Measurements from ENCODE around the gene ATP13A1. TPM values are rescaled to one million over a fixed set of nuclear protein-coding genes. Genes with fewer than 3 reads are reported as not detected.

Gene ATP13A1
- total RNA-seq, 5 donors from 2014 or later (not counting 1 experiment from before 2014, with no cell fraction given): 80.4 to 170 (median 156) TPM

GRCh38 chr19:19643158-19644053 is 20.1 kb downstream of the ATP13A1 start, which contains the start of gene GMIP:
TSS of gene GMIP (minus strand) at chr19:19643657. CDS start at chr19:19643529, 128 bp downstream.
- H3K36me3 Mint-ChIP-seq: peaks cover 25% of the 10 kb centered on the region
- H3K4me3 ChIP-seq (ENCODE audit: control insufficient read depth in 1 of 2, extremely low read depth in 1 of 2, low read length in 1 of 2): peak within 1 kb of the TSS; percentile 96 to 100
- H3K9me3 ChIP-seq: no peaks in the 10 kb centered on the region

GRCh38 chr19:19642506-19643157 is 20.8 kb downstream of the ATP13A1 start:
- Histone ChIP-seq H3K27me3 (replicated peaks in 1 of 2; ENCODE audit: control insufficient read depth in 2 of 2, extremely low read depth in 1 of 2, insufficient read depth in 2 of 2, low read length in 1 of 2) (no peaks in the 10 kb centered on the region), H3K4me1 (ENCODE audit: control insufficient read depth in 1 of 2, extremely low read depth in 1 of 2, insufficient read depth in 2 of 2, low read length in 2 of 2) (peaks cover 0 to 40% of the 10 kb centered on the region in 2 experiments), H3K27ac (ENCODE audit: low read length) (peak overlapping the region; percentile 89), H3K9me3 (no peaks in the 10 kb centered on the region), H3K4me3 (ENCODE audit: control insufficient read depth in 1 of 2, extremely low read depth in 1 of 2, low read length in 1 of 2) (peak overlapping the region; percentile 96 to 100), H3K36me3 (ENCODE audit: control insufficient read depth in 2 of 2, extremely low read depth in 1 of 2, insufficient read depth in 1 of 2, low read length in 1 of 2) (peaks cover 19 to 64% of the 10 kb centered on the region in 2 donors)
- ChIA-PET CTCF (no interaction called here), POLR2A (no interaction called here)
- Mint-ChIP-seq H3K9me3 (no peaks in the 10 kb centered on the region), H3K36me3 (peaks cover 24% of the 10 kb centered on the region), H3K4me1 (peaks cover 23 to 26% (median 25%) of the 10 kb centered on the region in 3 donors), H3K4me3 (peak overlapping the region; percentile 92 to 93 (median 92)), H3K27me3 (no peaks in the 10 kb centered on the region), H3K27ac (peak overlapping the region; percentile 95 to 98)
- ATAC-seq (replicated peaks in 1 of 4): peak; percentile 8 to 33 (median 28)
- DNase-seq: peak in 26 of 35 experiments; percentile 9 to 62 (median 34)
- WGBS (ENCODE audit: insufficient coverage): 0% methylated on average over 10 of the region's 16 CpGs

More at GRCh38 chr19:19643158-19644053, 20.1 kb downstream of the ATP13A1 start, which contains the start of gene GMIP:
- peak within 1 kb of the TSS; percentile 95 to 98 for H3K27ac Mint-ChIP-seq
- ATAC-seq (replicated peaks in 1 of 4) (peak; percentile 88 to 92 (median 90)), DNase-seq (peak; percentile 72 to 94 (median 85))
- peak within 1 kb of the TSS; percentile 92 to 93 (median 92) for H3K4me3 Mint-ChIP-seq
- WGBS (ENCODE audit: insufficient coverage): under 1% methylated on average over 45 of the region's 50 CpGs
- Histone ChIP-seq H3K36me3 (ENCODE audit: control insufficient read depth in 2 of 2, extremely low read depth in 1 of 2, insufficient read depth in 1 of 2, low read length in 1 of 2) (peaks cover 21 to 60% of the 10 kb centered on the region in 2 donors), H3K27me3 (replicated peaks in 1 of 2; ENCODE audit: control insufficient read depth in 2 of 2, extremely low read depth in 1 of 2, insufficient read depth in 2 of 2, low read length in 1 of 2) (no peaks in the 10 kb centered on the region), H3K4me1 (ENCODE audit: control insufficient read depth in 1 of 2, extremely low read depth in 1 of 2, insufficient read depth in 2 of 2, low read length in 2 of 2) (peaks cover 0 to 40% of the 10 kb centered on the region in 2 experiments), H3K27ac (ENCODE audit: low read length) (peak within 1 kb of the TSS; percentile 89)
- POLR2A ChIA-PET: interaction anchor here in 1 of 2 donors (0.6 kb wide), 1 partner anchor 156 kb away, joined by 4 read pairs; no protein-coding TSS in a partner anchor
- no peaks in the 10 kb centered on the region for H3K9me3 Mint-ChIP-seq
- peaks cover 23 to 26% (median 23%) of the 10 kb centered on the region in 3 donors for H3K4me1 Mint-ChIP-seq
- CTCF ChIA-PET: interaction anchor here (1.0 to 1.5 kb wide), 3 partner anchors 83 to 111 kb away, joined by 3 to 10 read pairs (median 8); no protein-coding TSS in a partner anchor
- no peaks in the 10 kb centered on the region for H3K27me3 Mint-ChIP-seq

GRCh38 chr19:19637523-19638251 is 25.8 kb downstream of the ATP13A1 start:
- peaks cover 0 to 35% of the 10 kb centered on the region in 2 experiments for H3K4me1 ChIP-seq (ENCODE audit: control insufficient read depth in 1 of 2, extremely low read depth in 1 of 2, insufficient read depth in 2 of 2, low read length in 2 of 2)
- 95% methylated on average over 41 of the region's 53 CpGs for WGBS (ENCODE audit: insufficient coverage)
- peaks cover 32 to 38% (median 34%) of the 10 kb centered on the region in 3 donors for H3K4me1 Mint-ChIP-seq
- peak in 1 of 35 experiments; percentile 15 for DNase-seq
- H3K9me3 ChIP-seq: no peaks in the 10 kb centered on the region
- peaks cover 40% of the 10 kb centered on the region for H3K36me3 Mint-ChIP-seq
- H3K4me3 Mint-ChIP-seq: no peak overlapping the region
- H3K9me3 Mint-ChIP-seq: no peaks in the 10 kb centered on the region
- peaks cover 37 to 78% of the 10 kb centered on the region in 2 donors for H3K36me3 ChIP-seq (ENCODE audit: control insufficient read depth in 2 of 2, extremely low read depth in 1 of 2, insufficient read depth in 1 of 2, low read length in 1 of 2)
- no peak overlapping the region for H3K4me3 ChIP-seq (ENCODE audit: control insufficient read depth in 1 of 2, extremely low read depth in 1 of 2, low read length in 1 of 2)
- no peaks in the 10 kb centered on the region for H3K27me3 Mint-ChIP-seq
- no peak overlapping the region for H3K27ac ChIP-seq (ENCODE audit: low read length)
- ChIA-PET CTCF (no interaction called here), POLR2A (no interaction called here)
- H3K27me3 ChIP-seq (replicated peaks in 1 of 2; ENCODE audit: control insufficient read depth in 2 of 2, extremely low read depth in 1 of 2, insufficient read depth in 2 of 2, low read length in 1 of 2): no peaks in the 10 kb centered on the region
- H3K27ac Mint-ChIP-seq: no peak overlapping the region
- no peak for ATAC-seq (replicated peaks in 1 of 4)

DNA sequence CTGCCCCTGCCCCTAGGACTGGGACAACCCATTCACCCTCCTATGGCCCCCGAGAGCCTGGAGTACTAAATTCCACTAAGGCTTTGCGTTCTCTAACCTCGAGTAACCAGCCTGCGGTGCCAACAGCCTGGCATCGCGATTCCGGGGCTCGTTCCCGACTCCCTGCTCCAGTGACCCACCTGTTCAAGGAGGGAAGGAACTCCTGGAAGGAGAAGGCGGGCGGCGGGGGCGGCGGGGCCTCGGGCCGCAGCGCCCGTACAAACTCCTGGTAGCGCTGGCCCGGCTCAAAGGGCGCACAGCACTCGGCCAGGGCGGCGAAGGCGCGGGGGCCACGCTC is 26.3 kb downstream of the ATP13A1 start:
- ChIA-PET CTCF (no interaction called here), POLR2A (no interaction called here)
- Mint-ChIP-seq H3K9me3 (no peaks in the 10 kb centered on the region), H3K36me3 (peaks cover 43% of the 10 kb centered on the region), H3K4me3 (no peak overlapping the region), H3K27me3 (no peaks in the 10 kb centered on the region), H3K4me1 (peaks cover 28 to 33% (median 29%) of the 10 kb centered on the region in 3 donors), H3K27ac (no peak overlapping the region)
- 95% methylated on average over 11 of the region's 27 CpGs for WGBS (ENCODE audit: insufficient coverage)
- DNase-seq (no peak), ATAC-seq (replicated peaks in 1 of 4) (no peak)
- no peak overlapping the region for H3K4me3 ChIP-seq (ENCODE audit: control insufficient read depth in 1 of 2, extremely low read depth in 1 of 2, low read length in 1 of 2)
- peaks cover 0 to 29% of the 10 kb centered on the region in 2 experiments for H3K4me1 ChIP-seq (ENCODE audit: control insufficient read depth in 1 of 2, extremely low read depth in 1 of 2, insufficient read depth in 2 of 2, low read length in 2 of 2)
- H3K27me3 ChIP-seq (replicated peaks in 1 of 2; ENCODE audit: control insufficient read depth in 2 of 2, extremely low read depth in 1 of 2, insufficient read depth in 2 of 2, low read length in 1 of 2): no peaks in the 10 kb centered on the region
- H3K9me3 ChIP-seq: no peaks in the 10 kb centered on the region
- no peak overlapping the region for H3K27ac ChIP-seq (ENCODE audit: low read length)
- H3K36me3 ChIP-seq (ENCODE audit: control insufficient read depth in 2 of 2, extremely low read depth in 1 of 2, insufficient read depth in 1 of 2, low read length in 1 of 2): peaks cover 41 to 84% of the 10 kb centered on the region in 2 donors

- H3K27ac ChIP-seq (ENCODE audit: low read length): no peak overlapping the region
- POLR2A ChIA-PET: no interaction called here
- no peaks in the 10 kb centered on the region for H3K27me3 Mint-ChIP-seq
- H3K36me3 ChIP-seq (ENCODE audit: control insufficient read depth in 2 of 2, extremely low read depth in 1 of 2, insufficient read depth in 1 of 2, low read length in 1 of 2): peaks cover 40 to 83% of the 10 kb centered on the region in 2 donors
- CTCF ChIA-PET: no interaction called here
- peaks cover 0 to 25% of the 10 kb centered on the region in 2 experiments for H3K4me1 ChIP-seq (ENCODE audit: control insufficient read depth in 1 of 2, extremely low read depth in 1 of 2, insufficient read depth in 2 of 2, low read length in 2 of 2)
- H3K4me1 Mint-ChIP-seq: peaks cover 23 to 28% (median 24%) of the 10 kb centered on the region in 3 donors
- H3K9me3 ChIP-seq: no peaks in the 10 kb centered on the region
- DNase-seq (no peak), ATAC-seq (replicated peaks in 1 of 4) (no peak)
- WGBS (ENCODE audit: insufficient coverage): 100% methylated on average over 5 of the region's 9 CpGs
- H3K4me3 Mint-ChIP-seq: no peak overlapping the region
- H3K4me3 ChIP-seq (ENCODE audit: control insufficient read depth in 1 of 2, extremely low read depth in 1 of 2, low read length in 1 of 2): no peak overlapping the region
- no peak overlapping the region for H3K27ac Mint-ChIP-seq
- no peaks in the 10 kb centered on the region for H3K27me3 ChIP-seq (replicated peaks in 1 of 2; ENCODE audit: control insufficient read depth in 2 of 2, extremely low read depth in 1 of 2, insufficient read depth in 2 of 2, low read length in 1 of 2)
- no peaks in the 10 kb centered on the region for H3K9me3 Mint-ChIP-seq
- H3K36me3 Mint-ChIP-seq: peaks cover 43% of the 10 kb centered on the region
These were observed 26.8 kb downstream of the ATP13A1 start for GRCh38 chr19:19636573-19637185.

All from T-cell (primary cell).